HT1080 (cell line): ENCODE measurements around the gene PPP1R16B. TPM values are rescaled to one million over a fixed set of nuclear protein-coding genes. Genes with fewer than 3 reads are reported as not detected.
"Not testable (repeated sequence)": the region's sequence is repeated elsewhere in the genome, so short reads cannot be mapped to it uniquely, and the experiment has no call there.

ENCODE experiments used
- DNase-seq: peaks from one replicate; pipeline ENCODE4 v3.0.0-alpha.2; 2015; ENCODE audit warnings: low read depth
- total RNA-seq: library from RNA; depleted of rRNA; stranded (reverse); fragments of >200 nt; shearing (Covaris generic); gene quantifications from 2 replicates; pipeline ENCODE4 v1.2.3, GENCODE V29; 2014

Gene PPP1R16B
- total RNA-seq, 1 experiment from 2014 or later: 0.05 TPM

DNA sequence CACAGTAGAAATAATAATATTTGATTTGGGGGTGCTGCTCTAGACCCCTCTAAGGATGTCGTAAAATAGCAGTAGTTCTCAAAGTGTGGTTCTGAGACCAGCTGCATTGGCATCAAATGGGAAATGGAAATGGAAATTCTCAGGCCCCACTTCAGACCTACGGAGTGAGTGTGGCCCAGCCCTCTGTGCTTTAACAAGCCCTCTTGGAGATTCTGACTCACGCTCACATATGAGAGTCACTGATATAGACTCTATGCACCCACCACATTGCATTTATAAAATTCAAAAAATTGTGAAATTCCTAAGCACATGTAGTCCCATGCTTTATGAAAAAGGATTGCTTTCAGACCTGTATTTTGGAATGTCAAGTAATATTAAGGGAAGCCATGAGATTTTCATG, 14.2 kb upstream of the PPP1R16B start:
- no peak for DNase-seq

GRCh38 chr20:38791940-38792339, 13.6 kb upstream of the PPP1R16B start:
- DNase-seq: no peak

DNA sequence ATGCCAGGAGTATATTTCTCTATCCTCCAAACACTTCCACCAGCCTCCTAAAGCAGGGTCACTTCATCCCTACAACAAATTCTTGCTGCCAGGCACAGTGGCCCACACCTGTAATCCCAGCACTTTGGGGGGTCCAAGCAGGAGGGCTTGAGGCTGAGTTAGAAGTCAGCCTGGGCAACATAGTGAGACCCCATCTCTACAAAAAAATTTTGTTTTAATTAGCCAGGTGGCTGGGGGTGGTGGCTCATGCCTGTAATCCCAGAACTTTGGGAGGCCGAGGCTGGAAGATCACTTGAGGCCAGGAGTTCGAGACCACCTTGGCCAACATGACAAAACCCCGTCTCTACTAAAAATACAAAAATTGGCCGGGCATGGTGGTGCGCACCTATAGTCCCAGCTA, 11.4 kb upstream of the PPP1R16B start:
- DNase-seq: not testable (repeated sequence)

GRCh38 chr20:38798266-38798665, 7.2 kb upstream of the PPP1R16B start:
- no peak for DNase-seq

DNA sequence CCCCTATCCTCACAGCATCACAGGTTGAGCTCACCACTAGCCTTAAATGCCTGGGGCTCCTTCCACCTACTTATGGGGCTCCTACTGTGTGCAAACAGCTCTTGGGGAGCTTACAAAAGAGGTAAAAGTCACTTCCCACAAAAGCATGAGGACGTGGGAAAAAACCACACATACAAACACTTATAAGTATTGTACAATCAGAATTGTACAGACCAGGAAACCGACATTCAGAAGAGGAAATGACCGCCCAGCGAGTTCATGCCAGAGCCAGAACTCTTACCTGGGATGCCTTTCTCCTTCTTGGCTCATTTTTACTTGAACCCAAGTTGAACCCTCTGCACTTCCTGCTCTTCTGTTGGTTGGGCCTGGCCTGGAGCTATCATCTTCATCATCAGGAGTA, 6.3 kb upstream of the PPP1R16B start:
- DNase-seq: no peak

DNA sequence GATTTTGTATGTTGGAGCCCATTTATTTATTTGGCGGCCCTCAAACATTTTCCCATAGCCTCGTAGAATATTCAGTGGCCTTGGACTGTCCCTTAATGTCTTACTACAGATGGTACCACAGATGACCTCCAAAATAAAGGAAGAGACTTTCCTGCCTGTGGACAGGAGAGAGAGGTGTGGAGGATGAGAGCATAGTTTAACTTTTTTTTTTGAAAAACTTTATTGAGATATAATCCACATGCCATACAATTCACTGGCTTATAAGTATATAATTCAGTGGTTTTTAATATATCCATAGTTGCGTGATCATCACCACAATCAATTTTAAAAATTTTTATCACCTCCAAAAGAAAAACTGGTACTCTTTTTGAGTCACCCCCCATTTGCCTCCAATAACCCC, 4.6 kb upstream of the PPP1R16B start:
- DNase-seq: no peak

DNA sequence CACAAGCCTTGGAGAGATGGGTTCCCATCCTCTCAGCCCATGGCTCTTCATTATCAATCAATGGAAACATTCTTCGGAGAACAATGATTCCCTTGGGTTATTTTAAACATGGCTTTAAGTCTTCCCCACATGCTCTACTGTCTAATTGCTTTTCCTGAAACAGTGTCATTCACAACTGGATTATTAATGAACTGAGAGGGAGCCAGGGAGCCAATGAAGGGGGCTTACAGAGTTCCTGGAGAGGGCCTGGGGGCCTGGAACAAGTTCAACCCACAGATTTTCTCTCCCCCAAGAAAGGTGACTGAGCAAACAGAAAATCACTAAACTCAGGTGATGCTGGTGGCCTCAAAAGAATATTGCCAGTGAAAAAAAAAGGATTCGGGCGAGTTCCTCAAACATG, 1.3 kb upstream of the PPP1R16B start:
- no peak for DNase-seq

DNA sequence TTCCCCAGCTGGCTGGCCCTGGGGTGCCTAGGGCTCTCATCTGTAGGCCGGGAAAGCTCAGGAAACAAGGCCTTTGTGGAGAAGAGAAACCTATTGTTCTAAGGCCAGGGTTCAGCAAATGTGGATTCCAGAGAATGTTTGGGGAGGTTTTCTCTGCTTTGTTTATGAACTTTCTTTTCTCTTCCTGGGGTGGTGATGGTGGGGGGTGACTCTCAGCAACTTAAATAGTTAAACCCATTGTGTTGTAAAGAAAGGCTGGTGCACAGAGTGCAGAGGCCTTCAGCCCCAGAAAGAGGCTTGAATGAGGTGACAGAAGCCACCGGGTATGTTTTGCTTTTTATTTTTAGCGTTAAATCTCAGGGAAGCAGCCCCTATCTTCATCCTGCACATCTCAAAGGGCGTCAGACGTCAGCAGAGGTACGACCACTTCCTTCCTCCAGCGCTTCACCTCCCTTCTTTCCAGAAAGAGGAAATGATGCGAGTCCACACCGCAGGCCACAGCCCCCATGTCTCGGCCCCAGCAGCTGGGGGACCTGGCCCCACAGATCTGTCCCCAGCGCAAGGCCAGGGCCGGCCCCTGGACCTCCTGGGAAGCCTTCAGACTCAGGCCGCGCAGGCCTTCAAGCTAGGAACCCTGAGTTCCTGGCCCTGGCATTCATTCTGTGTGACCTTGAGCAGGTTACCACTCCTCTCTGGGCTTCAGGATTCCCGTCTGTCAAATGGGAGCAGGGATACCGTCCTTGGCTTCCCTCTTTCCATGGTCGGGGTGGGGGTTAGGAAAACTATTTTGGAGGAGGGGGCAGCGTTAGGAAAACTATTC, 605 bp upstream of the PPP1R16B start:
- DNase-seq: no peak

- DNase-seq: no peak
These were observed 709 bp downstream of the PPP1R16B start for GRCh38 chr20:38805958-38806854.

GRCh38 chr20:38806855-38807655, 1.6 kb downstream of the PPP1R16B start:
- DNase-seq: no peak

GRCh38 chr20:38809942-38810341, 4.4 kb downstream of the PPP1R16B start:
- no peak for DNase-seq

DNA sequence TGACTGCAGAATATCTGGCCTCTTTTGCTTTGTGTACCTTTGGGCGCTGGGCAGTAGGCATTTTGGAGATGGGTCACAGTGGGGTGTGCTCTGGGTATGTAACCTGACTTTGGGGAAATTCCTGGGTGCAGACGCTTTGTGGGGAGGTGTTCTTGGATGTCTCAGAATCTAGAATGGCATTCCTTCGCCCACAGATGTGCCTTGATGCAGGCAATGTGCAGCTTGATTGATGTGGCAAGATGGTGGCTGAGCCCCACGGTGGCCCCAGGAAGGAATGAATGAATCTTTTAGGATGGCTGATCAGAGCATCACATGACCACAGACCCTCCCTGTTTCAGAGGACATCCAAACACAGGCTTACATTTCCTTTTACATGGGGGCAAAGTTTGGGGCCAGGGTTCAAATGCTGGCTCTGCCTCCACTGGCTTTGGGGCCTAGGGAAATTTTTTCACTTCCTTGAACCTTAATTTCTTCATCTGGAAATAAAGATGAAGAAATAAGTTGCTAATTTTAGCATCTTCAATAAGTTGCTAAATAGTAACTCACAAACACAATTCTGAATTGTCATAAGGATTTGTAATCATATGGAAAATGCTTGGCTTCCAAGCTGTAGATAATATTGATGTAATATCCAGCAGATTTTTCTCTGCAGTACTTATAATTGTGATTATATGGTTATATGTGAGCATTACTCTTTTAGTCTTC, 5.6 kb downstream of the PPP1R16B start:
- no peak for DNase-seq

GRCh38 chr20:38811769-38812168, 6.3 kb downstream of the PPP1R16B start:
- DNase-seq: no peak

- no peak for DNase-seq
These were observed 6.7 kb downstream of the PPP1R16B start for GRCh38 chr20:38812182-38812581.

DNA sequence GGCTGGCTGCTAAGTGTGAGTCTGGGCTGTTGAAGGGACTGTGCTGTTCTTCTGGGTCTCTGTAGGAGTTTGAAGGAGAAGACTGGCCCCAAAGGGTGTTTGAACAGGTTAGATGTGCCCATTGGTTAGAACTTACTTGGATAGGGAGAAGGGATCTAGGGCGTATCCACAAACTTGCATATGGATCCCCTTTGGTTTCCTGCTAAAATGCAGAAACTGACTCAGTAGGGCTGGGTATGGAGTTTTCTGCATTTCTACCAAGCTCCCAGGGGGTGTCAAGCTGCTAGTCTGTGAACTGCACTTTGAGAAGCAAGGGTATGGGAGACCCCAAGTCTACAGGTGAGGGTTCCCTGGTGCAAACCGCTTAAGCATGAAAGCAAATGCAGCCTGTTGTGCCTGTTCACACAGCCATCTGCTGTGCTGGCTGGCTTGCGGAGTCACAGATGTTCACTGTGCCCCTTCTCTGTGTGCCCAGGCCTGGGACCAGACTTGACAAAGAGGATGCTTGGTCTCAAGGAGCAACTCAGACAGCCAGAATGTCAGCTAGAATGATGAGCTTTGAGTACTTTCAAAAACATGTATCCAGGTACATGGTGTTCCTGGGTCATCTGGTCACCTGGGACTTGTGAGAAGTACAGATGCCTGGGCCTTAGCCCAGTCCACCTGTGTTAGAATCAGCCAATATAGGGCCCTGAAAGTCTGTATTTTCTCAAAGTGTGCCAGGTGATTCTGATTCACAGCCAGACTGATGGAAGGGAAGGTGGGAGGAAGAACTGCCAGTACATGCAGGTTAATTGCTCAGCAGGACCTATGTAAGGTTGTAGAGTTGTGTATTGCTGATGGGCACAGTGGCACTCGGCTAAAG, 7.4 kb downstream of the PPP1R16B start:
- DNase-seq: no peak

GRCh38 chr20:38813574-38813962, 8.1 kb downstream of the PPP1R16B start:
- not testable (repeated sequence) for DNase-seq

- no peak for DNase-seq
These were observed 9.9 kb downstream of the PPP1R16B start for GRCh38 chr20:38815446-38815845.

- no peak for DNase-seq
These were observed 12.9 kb downstream of the PPP1R16B start for GRCh38 chr20:38818113-38819065.

DNA sequence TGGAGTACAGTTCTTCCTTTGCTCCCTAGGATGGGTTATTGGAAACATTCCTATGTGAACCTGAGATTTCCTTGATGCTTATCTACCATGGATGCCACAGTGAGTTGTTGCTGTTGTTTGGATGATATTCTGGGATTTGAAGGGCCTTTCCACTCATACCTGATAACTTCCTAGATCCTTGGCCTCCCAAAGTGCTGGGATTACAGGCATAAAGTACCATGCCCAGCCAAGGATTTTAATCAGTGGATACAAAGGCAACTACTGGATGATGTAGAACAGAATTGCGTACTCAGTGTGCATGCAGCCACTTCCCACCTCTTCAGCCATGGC, 20.0 kb downstream of the PPP1R16B start:
- DNase-seq: no peak
